ENCODE measurements around the gene FTO.

FTO gene

DNA sequence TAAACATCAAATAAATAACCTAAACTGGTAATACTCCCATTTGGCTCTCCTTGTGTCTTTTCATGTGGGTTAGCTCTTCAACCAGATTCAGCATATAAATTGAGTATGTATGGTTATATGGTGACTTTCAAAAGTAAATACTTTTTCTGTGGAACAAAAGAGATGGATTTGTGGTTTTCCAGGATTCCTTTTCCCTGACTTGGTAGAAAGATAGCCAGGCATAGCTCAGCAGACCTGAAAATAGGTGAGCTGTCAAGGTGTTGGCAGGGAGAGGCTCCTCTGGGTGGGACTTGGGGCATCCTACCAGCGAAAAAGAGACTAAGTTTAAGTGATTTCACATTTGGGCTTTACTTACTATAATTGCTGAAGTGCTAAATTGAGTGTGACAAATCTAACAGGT is 80.3 kb downstream of the FTO start:
- no peak for DNase-seq (ENCODE audit: low spot score)

DNA sequence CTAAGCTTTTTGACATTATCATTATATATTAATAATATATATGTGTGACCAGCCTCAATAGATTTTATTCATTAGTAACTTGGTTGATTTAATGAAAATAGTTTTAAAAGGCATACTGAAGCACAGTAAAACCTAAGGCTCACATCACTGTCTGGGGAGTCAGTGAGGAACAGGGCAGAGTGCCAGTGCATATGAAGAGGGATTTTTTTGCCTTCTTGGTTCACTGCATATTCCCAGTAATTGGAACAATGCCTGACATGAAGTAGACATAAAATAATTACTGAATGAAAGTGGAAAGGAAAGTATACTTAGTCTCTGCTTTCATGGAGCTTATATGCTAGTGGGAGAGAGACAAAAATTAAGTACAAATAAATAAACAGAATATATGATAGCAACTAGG is 81.1 kb downstream of the FTO start:
- DNase-seq (ENCODE audit: low spot score), result no peak

DNA sequence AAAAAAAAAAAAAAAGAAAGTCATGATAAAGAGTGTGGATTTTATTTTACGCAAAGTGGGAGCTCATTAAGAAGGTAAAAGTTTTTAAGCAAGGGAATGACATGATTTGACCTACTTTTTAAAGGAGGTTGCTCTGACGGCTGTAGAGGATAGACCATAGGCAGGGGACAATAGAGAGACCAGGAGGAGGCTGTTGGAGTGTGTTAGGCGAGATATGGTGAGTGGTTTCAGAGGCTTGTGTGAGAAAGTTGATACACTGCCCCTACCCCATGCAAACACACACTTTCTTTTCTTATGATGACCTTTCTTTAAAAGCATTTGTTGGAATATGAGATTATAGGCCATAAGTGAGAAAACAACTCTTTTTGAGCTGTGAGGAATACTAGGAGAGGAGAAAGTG is 82.0 kb downstream of the FTO start:
- no peak for DNase-seq (ENCODE audit: low spot score)

DNA sequence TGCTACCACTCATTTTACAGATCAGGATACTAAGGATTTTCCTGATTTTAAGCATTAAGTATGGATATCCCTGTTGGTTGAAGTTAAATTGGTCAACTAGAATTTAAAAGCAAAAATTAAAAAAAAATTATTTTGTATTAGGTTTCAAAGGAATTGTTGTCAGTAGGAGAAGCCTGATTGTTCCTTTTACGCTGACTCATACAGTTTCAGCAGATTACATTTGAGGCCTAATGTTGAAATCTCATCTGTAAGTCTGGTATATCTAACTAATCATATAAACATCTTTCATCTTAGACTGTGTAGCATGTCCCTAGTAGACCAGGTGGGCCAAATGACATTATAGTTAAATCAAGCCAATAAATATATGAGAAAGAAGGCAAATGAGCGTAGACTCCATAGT is 83.5 kb downstream of the FTO start:
- DNase-seq (ENCODE audit: low spot score), result no peak

DNA sequence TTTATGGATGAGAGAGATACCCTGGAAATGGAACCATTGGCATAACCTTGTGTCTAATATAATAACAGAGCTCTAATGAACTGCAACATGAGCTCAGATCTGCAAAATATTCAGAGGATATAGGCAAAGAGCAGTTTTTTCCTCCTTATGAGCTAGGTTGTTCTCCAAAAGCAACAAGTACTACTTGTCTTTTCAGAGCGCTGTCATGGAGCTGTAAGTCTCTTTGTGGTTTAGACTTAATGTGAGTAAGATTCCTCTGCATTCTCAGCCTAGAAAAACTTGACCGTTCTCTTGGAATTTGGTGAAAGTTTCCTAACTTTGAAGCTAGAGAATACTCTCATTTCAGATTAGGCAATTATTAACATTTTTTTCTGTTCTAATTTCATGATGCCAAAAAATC is 85.2 kb downstream of the FTO start:
- DNase-seq (ENCODE audit: low spot score), result no peak

DNA sequence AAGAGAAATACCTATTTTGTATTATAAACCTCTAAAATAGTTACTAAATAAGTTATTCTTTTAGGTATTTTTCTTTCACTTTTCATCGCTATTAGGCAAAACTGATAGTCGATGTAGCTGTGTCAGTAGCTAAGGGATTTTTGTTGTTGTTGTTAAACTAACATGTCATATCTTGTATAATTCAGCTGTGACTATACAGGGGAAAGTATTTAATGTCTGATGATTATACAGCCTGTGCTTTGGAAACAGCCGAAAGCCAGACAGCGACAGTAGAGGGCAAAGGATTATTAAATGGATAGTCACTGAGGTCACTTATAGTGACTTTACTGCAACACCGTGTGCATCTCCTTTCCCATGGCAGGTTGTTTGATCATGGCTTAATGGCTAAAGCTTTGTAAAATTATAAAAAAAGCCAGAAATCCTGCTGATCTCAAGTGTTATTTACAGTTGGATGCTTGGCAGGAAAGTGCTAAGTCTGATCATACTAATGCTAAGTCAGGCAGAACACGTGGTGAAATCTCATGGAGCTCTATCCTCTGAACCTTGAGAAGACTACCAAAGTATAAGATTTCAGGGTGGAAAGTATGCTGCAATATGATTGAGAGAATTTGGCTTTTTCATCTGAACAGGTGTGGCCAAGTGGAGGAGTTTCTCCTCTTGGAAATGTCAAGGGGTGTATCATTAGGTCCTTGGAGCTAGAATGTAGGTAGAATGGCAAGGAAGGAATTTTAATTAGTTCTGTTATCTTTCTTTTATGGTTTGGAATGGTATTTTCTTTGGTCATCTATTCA is 88.4 kb downstream of the FTO start:
- no peak for DNase-seq (ENCODE audit: low spot score)

DNA sequence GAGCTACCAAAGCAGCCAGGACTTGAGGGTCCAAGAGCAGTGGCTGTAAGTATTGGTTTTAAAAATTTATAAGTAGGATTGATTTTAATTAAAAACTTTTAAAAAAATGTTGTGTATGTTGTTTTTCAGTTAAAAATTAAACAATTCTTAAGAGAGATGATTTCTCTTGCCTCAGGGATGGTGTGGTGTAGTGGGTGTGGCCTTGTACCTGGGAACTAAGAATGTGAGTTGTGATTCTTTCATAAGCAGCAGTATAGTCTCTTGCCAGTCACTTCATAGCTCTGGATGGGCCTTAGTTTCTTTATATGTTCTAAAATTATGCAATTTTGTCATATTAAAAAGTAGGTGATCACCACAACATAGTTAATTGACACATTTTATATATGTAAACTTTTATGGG is 99.5 kb downstream of the FTO start:
- DNase-seq (ENCODE audit: low spot score), result no peak

DNA sequence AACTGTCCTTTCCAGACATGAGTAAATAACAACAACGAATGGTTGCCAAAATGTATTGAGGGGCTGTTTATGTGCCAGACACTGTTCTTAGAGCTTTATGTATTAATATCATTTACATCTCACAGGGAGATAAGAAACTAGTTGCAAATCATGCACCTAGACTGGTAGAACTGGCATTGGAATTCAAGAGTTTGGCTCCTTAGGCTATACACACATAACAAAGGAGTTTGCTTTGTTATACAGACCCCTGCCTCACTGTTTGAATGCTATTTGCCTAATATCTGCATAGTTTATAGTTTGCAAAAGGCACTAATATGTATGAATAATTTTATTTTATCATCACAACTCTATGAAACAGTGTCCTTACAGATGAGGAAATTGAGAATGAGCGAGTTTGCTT is 100.0 kb downstream of the FTO start:
- DNase-seq (ENCODE audit: low spot score), result no peak

DNA sequence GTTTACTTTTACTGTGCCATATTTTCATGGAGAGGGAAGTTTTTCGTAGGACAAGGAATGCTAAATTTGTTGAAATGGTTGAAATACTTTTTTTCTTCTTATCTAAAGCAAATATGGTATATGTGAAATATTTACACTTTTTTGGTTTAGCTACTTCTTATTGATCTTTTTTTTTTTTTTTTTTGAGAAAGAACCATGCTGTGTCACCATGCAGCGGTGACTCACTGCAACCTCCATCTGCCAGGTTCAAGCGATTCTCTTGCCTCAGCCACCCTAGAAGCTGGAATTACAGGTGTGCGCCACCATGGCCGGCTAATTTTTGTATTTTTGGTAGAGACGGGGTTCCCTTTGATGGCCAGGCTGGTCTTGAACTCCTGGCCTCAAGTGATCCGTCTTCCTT is 100.5 kb downstream of the FTO start:
- no peak for DNase-seq (ENCODE audit: low spot score)

DNA sequence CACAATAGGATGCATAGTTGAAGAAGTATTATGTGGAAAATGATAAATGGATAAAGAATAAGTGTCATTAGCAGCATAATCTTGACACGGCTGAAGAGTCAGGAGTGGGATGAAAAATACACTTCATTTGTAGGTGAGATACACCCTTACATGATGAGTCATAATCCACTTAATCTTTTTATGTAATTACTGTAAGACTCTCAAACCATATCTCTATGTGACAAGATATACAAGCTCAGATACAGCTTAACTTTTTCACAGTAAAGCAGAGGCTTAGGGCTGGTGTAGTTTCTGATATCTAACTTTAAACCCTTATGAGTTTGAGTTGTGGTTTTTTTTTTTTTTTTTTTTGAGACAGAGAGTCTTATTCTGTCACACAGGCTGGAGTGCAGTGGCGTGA is 101.2 kb downstream of the FTO start:
- DNase-seq (ENCODE audit: low spot score), result no peak

DNA sequence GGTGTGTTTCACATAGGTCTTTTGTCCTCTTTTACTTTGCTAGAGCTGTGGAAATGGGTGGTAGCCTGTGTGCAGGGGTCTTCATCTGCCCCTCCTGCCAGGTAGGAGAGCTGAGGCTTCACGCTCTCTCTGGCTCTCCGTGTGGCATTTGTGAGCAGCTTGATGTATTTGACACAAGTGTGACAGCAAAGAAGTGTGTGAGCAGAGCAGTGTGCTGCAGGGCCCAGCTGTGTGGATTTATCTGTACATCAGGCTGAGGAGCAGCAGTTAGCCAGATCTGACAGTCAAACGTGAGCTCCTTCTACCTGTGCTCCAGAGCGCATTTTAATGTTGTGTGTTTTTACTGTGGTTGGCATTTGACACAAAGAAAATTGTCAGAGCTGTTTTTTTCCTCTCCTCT is 101.8 kb downstream of the FTO start:
- DNase-seq (ENCODE audit: low spot score), result no peak

DNA sequence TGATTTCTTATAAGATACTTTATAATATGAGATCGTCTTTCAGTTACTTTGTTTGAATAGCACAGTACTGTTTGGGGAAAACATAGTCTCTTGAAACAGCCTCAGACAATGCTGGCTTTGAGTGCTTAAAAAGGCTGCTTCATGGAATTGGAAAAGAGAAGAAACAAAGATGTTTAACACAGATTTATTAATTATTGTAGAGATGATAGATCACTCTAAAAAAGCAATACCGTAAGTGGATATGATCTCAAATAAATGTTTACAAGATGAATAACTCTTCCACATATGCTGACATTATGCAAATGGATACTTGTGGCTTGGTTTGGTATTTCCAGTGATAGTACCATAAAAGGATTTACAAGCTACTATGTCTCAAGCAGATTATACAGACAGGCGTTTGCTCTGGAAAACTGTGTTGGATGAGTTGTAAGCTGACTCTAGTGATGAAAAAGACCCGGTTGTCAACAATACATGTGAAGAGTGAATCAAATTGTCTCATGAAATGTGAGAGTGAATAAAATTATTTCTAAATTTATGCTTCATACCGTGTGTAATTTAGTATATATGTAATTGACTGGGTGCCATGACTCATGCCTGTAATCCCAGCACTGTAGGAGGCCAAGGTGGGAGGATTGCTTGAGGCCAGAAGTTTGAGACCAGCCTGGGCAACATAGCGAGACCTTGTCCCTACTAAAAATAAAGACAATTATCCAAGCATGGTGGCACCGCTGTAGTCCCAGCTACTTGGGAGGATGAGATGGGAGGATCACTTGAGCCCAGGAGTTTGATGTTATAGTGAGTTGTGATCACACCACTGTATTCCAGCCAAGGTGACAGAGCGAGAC is 105.4 kb downstream of the FTO start:
- no peak for DNase-seq (ENCODE audit: low spot score)

DNA sequence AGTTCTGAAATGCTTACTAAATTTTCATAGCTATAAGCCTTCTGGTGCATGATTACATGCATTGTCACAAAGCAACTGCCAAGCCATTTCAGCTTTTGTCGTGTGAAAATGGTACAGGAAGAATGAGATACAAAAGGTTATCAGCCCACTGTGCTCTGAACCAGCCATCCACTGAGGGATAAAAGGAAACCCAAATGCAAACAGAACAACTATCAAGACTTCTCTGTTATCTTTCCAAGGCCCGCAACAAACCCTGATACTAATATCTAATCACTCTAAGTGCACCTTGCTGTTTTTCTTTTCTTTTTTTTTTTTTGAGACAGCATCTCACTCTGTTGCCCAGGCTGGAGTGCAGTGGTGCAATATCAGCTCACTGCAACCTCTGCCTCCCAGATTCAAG is 109.0 kb downstream of the FTO start:
- DNase-seq (ENCODE audit: low spot score), result no peak

DNA sequence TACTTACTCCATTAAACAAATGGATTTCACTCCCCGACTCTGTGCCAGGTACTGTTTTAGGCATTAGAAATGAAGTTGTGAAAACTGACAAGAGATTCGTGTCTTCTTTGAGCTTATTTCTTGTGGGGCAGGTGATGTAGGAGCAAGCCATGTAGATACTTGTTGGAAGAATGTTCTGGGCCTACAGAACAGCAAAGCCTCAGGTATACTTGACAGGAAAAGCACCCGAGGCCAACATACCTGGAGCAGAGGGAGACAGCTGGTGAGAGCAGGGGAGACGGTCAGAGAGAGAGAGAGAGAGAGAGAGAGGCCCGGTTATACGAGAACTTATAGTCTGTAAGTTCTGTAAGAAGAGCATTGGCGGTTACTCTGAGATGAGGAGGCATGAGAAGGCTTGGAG is 110.8 kb downstream of the FTO start:
- no peak for DNase-seq (ENCODE audit: low spot score)

DNA sequence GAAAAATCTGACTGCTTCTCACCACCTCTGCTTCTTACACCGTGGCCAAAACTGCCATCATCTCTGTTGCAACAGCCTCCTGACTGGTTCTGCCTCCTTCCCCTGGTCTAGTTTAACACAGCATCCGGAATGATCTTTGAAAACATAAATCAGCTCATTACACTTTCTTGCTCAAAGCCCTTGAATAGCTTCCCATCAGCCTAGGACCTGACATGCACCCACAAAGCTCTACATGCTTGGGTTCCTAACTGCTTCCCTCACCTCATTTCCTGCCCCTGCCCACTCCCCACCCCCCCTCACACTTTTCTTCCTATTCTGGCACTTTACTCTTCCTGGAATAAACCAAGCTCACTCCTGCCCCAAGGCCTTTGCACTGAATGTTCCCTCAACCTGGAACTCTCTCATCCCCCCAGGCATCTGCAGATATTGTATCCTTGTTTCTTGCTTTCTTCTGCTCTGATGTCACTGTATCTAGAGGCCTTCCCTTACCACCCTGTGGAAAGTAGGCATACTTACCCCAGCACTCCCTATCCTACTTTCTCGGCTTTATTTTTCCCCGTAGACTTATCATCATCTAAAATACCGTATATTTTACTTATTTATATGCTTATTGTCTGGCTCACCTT is 112.4 kb downstream of the FTO start:
- no peak for DNase-seq (ENCODE audit: low spot score)

DNA sequence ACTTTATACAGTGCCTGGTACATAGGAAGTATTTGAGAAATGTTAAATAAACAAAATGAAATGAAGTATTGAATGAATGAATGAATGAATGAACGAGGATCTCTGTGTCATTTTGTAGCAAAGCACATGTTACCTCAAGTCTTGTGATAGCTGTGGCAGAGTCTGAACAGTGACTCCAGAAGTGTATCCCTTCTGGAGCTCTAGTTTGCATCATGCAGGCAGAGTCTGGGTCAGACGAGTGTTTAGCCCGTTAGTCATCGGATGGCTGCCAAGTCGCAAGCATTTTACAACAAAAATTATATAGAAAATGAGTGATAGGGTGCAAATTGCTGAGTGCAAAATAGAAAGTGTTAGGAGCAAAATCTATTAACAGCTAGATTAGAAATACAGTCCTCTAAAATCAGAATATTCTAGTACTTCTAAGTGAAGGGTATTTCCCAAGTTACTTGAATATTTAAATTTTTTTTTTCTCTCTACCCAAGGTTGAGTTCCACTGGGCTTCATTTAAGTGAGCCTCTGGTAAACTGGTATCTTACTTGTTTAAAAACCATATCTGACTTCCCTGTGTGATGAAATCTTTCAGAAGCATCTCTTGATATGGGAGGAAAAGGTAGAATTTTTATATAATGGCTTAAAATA is 113.3 kb downstream of the FTO start:
- DNase-seq (ENCODE audit: low spot score), result no peak

DNA sequence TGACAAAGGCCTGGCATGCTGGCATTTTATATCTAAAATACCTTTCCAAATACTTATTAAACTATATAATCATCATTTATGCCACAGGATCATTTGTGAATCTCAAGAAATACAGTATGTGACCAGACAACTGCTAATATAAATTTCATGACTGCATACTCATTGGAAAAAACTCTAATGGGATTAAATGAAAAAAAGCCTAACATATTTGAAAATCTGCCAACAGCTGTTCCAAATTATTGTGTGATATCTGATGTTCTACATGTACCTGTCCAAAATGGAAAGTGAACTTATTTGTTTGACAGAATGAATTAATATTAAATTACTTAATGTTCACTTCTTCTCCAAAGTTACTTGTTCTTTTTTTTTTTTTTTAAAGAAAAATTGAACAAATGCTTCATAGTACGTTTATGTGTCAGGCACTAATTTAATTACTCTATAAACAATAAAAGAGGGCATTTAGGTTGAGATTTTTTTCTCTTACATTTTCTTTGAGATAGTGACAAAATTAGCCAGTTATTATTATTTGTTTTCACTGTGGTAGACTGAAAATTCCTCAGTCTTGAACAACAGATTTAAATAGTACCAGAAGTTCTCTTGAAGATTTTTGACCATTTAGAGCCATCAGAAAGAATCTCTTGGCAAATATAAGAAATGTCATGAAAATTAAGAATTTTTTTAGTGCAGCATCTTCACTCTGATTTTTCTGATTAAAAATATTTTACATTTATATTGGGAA is 114.0 kb downstream of the FTO start:
- no peak for DNase-seq (ENCODE audit: low spot score)

DNA sequence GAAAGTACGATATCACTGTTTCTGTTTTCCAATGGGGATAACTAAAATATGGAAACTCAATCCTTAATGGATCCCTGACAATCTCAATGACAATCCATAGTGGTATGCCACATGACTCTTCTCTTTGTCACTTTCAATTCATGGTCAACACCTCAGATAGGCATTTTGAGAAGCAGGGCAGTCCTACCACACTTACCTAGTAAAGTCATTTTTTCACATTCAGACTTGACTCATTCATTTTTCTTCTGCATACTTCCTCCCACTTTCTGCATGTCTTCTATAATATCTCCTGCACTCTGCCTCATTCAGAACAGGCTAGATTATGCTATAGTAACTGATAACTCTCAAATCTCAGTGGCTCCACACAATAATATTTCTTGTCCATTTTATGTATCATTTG is 117.5 kb downstream of the FTO start:
- DNase-seq (ENCODE audit: low spot score), result no peak

DNA sequence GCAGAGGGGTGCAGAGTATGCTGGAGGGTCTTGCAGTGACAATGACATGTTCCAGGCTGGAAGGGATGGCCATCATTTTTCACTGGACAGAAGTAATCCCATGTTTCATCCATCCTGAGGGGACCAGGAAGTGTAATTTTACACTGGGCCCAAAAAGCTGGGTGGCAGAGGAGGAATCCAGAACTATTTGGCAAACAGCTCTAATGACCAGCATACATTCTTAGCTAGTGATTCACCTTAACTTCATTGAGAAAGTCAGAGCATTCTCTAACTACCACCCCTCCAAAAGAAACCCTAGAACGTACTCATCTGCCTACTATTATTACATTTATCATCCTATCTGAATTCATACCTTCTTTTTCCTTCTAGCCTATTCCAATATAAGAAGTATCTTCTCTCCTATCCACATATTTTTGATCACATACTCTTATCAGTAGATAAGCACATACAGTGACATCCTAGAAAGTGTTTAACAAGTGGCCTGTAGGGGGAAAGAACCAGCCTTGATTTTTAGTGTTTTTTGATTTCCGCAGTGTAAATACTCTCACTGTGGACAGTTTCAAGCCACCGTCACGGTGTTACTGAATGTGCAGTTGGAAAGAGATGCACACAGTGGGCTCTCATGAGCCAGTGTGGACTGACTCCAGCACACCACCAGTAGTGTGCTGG is 118.1 kb downstream of the FTO start:
- DNase-seq (ENCODE audit: low spot score), result no peak

DNA sequence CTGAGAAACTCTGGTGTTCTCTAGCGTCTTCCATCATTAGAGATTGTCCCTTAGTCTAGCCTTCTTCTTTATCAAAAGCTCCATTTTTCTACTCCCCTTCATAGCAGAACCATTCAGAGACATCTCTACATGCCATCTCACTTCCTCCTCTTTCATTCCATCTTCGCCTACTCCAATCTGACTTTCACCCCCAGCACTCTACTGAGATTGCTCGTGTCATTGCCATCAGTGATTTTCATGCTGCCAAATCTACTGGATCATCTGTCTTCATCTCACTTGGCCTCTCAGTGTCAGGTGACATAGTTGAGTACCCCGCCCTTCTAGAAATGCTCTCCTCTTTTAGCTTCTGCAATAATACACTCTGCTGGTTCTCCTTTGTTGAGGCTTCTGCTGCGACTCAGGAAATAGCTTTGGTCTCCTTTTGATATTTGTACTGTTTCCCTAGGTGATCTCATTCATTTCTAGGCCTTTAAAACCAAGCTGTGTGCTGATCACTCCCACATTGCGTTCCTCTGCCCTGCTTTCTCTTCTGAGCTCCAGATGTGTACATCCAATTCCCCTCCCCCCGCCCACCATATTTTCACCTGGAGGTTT is 119.1 kb downstream of the FTO start:
- DNase-seq (ENCODE audit: low spot score), result no peak

DNA sequence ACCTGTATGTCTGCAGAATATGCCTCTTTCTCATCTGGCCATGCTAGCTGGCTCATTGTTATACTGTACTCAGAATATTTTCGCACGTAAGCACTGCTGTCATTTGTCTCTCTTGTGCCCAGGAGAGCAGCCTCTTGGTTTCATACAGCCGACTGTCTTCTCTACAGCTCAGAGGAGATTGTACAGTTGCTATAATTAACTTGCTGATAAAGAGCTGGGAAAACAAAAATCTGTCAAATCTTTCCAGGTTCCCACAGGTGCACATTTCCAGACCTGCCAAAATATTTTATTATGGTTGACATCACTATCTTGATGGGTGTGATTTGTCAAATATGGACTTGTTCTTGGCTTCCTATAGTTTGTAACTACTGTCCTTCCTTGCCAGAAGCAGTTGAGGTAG is 122.7 kb downstream of the FTO start:
- DNase-seq (ENCODE audit: low spot score), result no peak

Measured in HuH-7.5 (cell line).